Activated CD4-positive, alpha-beta T cell treated with anti-CD3 and anti-CD28 coated beads, Interleukin-2, amount 50 U/mL, for 24 hours (primary cell): Measurements from ENCODE around the gene PTPRK.

Experiments used
- DNase-seq, 2 donors: peaks; one replicate each; pipeline ENCODE4 v3.0.0-alpha.2; 2020; ENCODE audit warnings: low read depth in 1 of 2, low spot score in 1 of 2

Gene PTPRK

GRCh38 chr6:128395596-128395995, 124.8 kb downstream of the PTPRK start:
- DNase-seq: no peak

- no peak for DNase-seq
These were observed 125.2 kb downstream of the PTPRK start for GRCh38 chr6:128395188-128395587.

- DNase-seq: no peak
These were observed 126.2 kb downstream of the PTPRK start for GRCh38 chr6:128394167-128394566.

GRCh38 chr6:128389820-128390534, 130.4 kb downstream of the PTPRK start:
- no peak for DNase-seq

GRCh38 chr6:128388380-128388779, 132.0 kb downstream of the PTPRK start:
- DNase-seq: no peak

GRCh38 chr6:128380891-128381290, 139.5 kb downstream of the PTPRK start:
- DNase-seq: no peak

GRCh38 chr6:128379577-128379976, 140.8 kb downstream of the PTPRK start:
- no peak for DNase-seq

GRCh38 chr6:128376952-128377503, 143.4 kb downstream of the PTPRK start:
- DNase-seq: no peak

- DNase-seq: no peak
These were observed 149.3 kb downstream of the PTPRK start for GRCh38 chr6:128371136-128371535.

- DNase-seq: no peak
These were observed 150.3 kb downstream of the PTPRK start for GRCh38 chr6:128370072-128370471.

- DNase-seq: no peak
These were observed 152.0 kb downstream of the PTPRK start for GRCh38 chr6:128368213-128368944.

- no peak for DNase-seq
These were observed 153.0 kb downstream of the PTPRK start for GRCh38 chr6:128367437-128367836.

GRCh38 chr6:128365520-128366160, 154.8 kb downstream of the PTPRK start:
- no peak for DNase-seq

GRCh38 chr6:128364766-128365519, 155.5 kb downstream of the PTPRK start:
- DNase-seq: no peak

GRCh38 chr6:128363020-128363813, 157.2 kb downstream of the PTPRK start:
- no peak for DNase-seq

- no peak for DNase-seq
These were observed 159.0 kb downstream of the PTPRK start for GRCh38 chr6:128361378-128361777.

GRCh38 chr6:128358244-128358776, 162.1 kb downstream of the PTPRK start:
- DNase-seq: no peak

GRCh38 chr6:128357392-128358130, 162.8 kb downstream of the PTPRK start:
- no peak for DNase-seq

- DNase-seq: no peak
These were observed 168.0 kb downstream of the PTPRK start for GRCh38 chr6:128352366-128352765.

GRCh38 chr6:128351255-128351514, 169.2 kb downstream of the PTPRK start:
- no peak for DNase-seq
